Mesodermal cell (in vitro differentiated cells): ENCODE data around the gene URB2.
"Not testable (repeated sequence)": the region's sequence is repeated elsewhere in the genome, so short reads cannot be mapped to it uniquely, and the experiment has no call there.

Source experiments
- H3K27ac ChIP-seq: 2 replicates; pipeline ENCODE4 v1.7.0; 2013; ENCODE audit warnings: mild to moderate bottlenecking, low read depth, low read length, moderate library complexity; ENCODE audit not compliant: severe bottlenecking
- H3K36me3 ChIP-seq: 2 replicates; pipeline ENCODE4 v1.7.1; 2013; ENCODE audit warnings: mild to moderate bottlenecking, low read length, moderate library complexity; ENCODE audit not compliant: control insufficient read depth, insufficient read depth
- H3K4me1 ChIP-seq: one replicate; pipeline ENCODE4 v1.7.1; 2013; ENCODE audit warnings: mild to moderate bottlenecking, low read length; ENCODE audit not compliant: insufficient read depth, control insufficient read depth, poor library complexity, severe bottlenecking
- H3K4me3 ChIP-seq: 2 replicates; pipeline ENCODE4 v1.7.0; 2013; ENCODE audit warnings: low read length, control low read depth, mild to moderate bottlenecking; ENCODE audit not compliant: insufficient read depth, poor library complexity, severe bottlenecking; ENCODE audit errors: extremely low read depth
- H3K9me3 ChIP-seq: 2 replicates; pipeline ENCODE4 v1.7.1; 2013; ENCODE audit warnings: mild to moderate bottlenecking, low read length, moderate library complexity; ENCODE audit not compliant: control insufficient read depth
- WGBS, 2 experiments: methylation state at CpG; one replicate each; pipeline ENCODE4 v1.1.5; 2013; ENCODE audit warnings: missing lambda C conversion rate in 2 of 2; ENCODE audit not compliant: insufficient coverage in 2 of 2; 5-methylcytosine and 5-hydroxymethylcytosine counted together

Gene URB2

DNA sequence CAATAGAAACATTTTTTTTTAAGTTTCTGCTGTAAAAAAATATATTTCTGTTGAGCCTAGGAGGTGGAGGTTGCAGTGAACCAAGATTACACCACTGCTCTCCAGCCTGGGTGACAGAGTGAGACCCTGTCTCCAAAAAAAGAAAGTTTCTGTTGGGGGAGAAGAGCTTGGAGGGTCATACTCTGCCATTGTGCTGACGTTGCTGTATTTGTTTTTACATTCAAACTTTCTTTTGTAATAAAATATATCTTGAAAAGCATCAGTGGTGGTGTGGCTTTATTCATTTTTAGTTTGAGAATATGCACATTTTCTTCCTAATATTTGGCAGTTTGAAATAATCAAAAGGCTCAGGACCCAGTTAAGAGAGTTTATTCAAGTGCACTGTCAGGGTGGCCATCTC is 64.6 kb downstream of the URB2 start:
- Histone ChIP-seq H3K27ac (no peak overlapping the region), H3K9me3 (no peaks in the 10 kb centered on the region), H3K4me1 (peaks cover 3% of the 10 kb centered on the region), H3K36me3 (no peaks in the 10 kb centered on the region), H3K4me3 (no peak overlapping the region)
- no CpG with 5 or more reads among the region's 1 CpG for WGBS, 2 experiments

DNA sequence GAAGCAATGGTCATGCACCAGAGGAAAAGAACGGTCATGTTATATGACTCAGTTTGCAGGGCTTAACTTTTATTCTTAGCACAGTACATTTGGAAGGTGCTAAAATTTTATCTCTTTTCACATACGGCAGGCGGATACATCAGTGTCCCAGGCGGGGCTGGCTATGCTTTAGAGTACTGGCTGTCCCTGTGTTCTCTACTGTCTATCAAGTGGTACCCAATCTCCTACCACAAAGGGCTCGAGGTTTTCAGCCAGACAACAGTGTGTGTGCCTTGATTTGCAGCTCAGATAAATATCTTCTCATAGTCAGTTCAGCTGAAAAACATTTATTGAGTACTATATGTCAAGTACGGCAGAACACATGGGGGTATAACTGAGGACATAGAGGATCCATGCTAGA is 65.3 kb downstream of the URB2 start:
- peaks cover 3% of the 10 kb centered on the region for H3K4me1 ChIP-seq
- H3K4me3 ChIP-seq: no peak overlapping the region
- no peak overlapping the region for H3K27ac ChIP-seq
- no peaks in the 10 kb centered on the region for H3K9me3 ChIP-seq
- no peaks in the 10 kb centered on the region for H3K36me3 ChIP-seq
- WGBS, 2 experiments: 97 to 100% methylated on average over 5 of the region's 6 CpGs

DNA sequence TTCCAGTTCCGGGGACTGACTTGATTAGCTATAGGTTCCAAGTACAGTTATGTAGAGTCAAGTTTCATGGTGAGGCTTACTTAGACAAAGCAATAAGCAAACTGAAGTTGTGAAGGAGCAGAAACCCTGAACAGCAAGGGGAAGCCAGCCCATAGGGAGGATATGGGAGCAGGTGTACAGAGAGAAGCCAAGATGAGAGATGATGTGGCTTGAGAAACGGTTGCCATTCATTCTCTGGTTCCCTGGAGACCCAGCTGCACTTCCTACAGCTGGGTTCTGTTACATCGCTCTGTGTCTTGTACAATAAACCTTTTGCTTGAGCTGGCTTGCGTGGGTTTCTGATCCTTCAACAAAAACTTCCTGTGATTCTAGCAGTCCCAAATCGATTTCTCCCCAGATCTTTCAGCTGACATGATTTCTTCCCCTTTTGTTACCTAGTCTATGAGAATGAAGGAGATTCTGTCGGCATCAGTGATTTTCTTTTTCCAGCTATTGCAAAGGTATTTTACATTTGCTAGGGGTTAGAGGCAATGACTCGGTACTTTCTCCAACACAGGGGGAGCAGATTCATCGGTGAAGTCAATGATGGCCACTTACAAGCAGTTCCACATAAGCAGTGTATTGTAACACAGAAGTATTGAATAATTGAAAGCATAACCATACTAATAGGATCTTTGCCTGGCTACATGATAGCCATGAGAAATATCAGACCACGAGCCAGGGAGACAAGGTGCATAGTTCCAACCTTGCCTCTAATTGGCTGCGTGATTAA is 67.3 kb downstream of the URB2 start:
- WGBS, 2 experiments: 94 to 96% methylated on average over 6 to 8 of the region's 10 CpGs
- H3K9me3 ChIP-seq: no peaks in the 10 kb centered on the region
- H3K27ac ChIP-seq: no peak overlapping the region
- no peaks in the 10 kb centered on the region for H3K36me3 ChIP-seq
- H3K4me3 ChIP-seq: no peak overlapping the region
- H3K4me1 ChIP-seq: peaks cover 3% of the 10 kb centered on the region

- Histone ChIP-seq H3K4me3 (no peak overlapping the region), H3K4me1 (peaks cover 3% of the 10 kb centered on the region), H3K27ac (peak overlapping the region; percentile 12), H3K9me3 (no peaks in the 10 kb centered on the region), H3K36me3 (no peaks in the 10 kb centered on the region)
- 26 to 32% methylated on average over 7 of the region's 11 CpGs for WGBS, 2 experiments
Measured at GRCh38 chr1:229694053-229694693, 68.1 kb downstream of the URB2 start.

GRCh38 chr1:229696385-229696784 is 70.3 kb downstream of the URB2 start:
- H3K4me3 ChIP-seq: no peak overlapping the region
- H3K36me3 ChIP-seq: no peaks in the 10 kb centered on the region
- peaks cover 3% of the 10 kb centered on the region for H3K4me1 ChIP-seq
- H3K9me3 ChIP-seq: no peaks in the 10 kb centered on the region
- H3K27ac ChIP-seq: no peak overlapping the region
- WGBS, 2 experiments: 53 to 56% methylated on average over 5 of the region's 5 CpGs

- Histone ChIP-seq H3K4me3 (no peak overlapping the region), H3K27ac (no peak overlapping the region), H3K9me3 (no peaks in the 10 kb centered on the region), H3K36me3 (no peaks in the 10 kb centered on the region), H3K4me1 (peaks cover 2% of the 10 kb centered on the region)
- WGBS, 2 experiments: 96 to 97% methylated on average over 6 of the region's 7 CpGs
Measured at GRCh38 chr1:229699613-229700267, 73.7 kb downstream of the URB2 start.

DNA sequence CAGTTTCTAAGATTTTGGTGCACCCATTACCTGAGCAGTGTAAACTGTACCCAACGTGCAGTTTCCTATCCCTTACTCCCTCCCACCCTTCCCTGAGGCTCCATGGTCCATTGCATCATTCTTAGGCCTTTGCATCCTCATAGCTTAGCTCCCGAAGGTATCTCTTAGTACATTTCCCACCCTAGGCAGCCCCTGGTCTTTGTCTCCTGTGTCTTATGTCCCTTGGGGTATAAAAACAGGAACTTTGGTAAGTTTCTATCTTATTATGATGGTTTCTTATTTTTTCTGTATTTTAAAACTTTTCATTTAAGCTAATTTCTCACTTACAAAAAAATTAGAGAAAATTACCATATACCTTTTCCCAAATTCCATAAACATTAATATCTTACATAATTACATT is 78.1 kb downstream of the URB2 start:
- Histone ChIP-seq H3K9me3 (no peaks in the 10 kb centered on the region), H3K4me3 (no peak overlapping the region), H3K36me3 (no peaks in the 10 kb centered on the region), H3K27ac (no peak overlapping the region), H3K4me1 (no peaks in the 10 kb centered on the region)
- WGBS, 2 experiments: 60 to 75% methylated on average over 1 of the region's 2 CpGs

DNA sequence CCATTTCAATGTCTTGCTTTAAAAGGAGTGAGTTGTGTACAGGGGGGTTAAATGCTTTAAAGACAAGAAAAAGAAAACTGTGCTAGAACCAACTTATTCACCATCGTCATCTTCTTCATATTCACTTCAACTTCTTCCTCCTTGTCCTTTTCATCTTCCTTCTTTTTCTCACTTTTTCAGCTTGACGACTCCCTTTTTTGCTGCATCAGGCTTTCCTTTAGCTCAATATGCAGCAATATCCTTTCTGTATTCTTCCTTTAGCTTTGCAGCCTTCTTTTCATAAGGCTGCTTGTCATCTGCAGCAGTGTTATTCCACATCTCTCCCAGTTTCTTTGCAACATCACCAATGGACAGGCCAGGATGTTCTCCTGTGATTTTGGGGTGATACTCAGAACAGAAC is 79.1 kb downstream of the URB2 start:
- not testable (repeated sequence) for H3K4me1 ChIP-seq, H3K9me3 ChIP-seq, H3K27ac ChIP-seq, H3K36me3 ChIP-seq, H3K4me3 ChIP-seq
- 89 to 98% methylated on average over 2 of the region's 2 CpGs for WGBS, 2 experiments

- H3K4me3 ChIP-seq, H3K9me3 ChIP-seq, H3K36me3 ChIP-seq, H3K27ac ChIP-seq, H3K4me1 ChIP-seq: not testable (repeated sequence)
- WGBS, 2 experiments: 75 to 95% methylated on average over 3 to 4 of the region's 6 CpGs
Measured at GRCh38 chr1:229707127-229707526, 81.1 kb downstream of the URB2 start.

DNA sequence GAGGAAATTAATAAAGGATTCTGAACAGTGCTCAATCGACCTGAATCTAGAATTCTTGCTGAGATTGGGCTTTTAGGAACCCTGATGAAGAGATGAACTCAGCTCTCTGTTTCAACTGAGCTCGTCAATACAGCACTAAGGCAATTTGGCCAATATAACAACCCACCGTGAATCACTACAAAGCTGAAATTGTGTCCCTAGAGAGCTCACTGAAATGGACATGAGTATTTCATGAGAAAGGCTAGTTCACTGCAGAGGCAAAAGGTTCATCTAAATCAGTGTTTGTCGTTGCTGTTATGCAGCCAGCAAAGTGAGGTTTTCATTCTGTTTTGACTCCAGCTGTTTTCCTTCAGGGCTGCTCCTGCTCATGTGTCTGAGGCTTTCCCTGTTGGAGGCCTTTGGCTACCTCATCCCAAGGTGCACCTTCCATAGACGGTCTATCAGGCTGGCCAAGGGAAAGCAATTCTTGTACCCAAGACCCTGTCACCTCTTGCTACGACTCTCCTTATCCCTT is 83.5 kb downstream of the URB2 start:
- H3K4me3 ChIP-seq: no peak overlapping the region

More for the DNA sequence above, 83.5 kb downstream of the URB2 start:
- Histone ChIP-seq H3K9me3 (no peaks in the 10 kb centered on the region), H3K36me3 (no peaks in the 10 kb centered on the region), H3K4me1 (no peaks in the 10 kb centered on the region), H3K27ac (no peak overlapping the region)
- WGBS, 2 experiments: 88 to 90% methylated on average over 5 of the region's 6 CpGs
